ENCODE results near the gene ANKLE2.

DNA sequence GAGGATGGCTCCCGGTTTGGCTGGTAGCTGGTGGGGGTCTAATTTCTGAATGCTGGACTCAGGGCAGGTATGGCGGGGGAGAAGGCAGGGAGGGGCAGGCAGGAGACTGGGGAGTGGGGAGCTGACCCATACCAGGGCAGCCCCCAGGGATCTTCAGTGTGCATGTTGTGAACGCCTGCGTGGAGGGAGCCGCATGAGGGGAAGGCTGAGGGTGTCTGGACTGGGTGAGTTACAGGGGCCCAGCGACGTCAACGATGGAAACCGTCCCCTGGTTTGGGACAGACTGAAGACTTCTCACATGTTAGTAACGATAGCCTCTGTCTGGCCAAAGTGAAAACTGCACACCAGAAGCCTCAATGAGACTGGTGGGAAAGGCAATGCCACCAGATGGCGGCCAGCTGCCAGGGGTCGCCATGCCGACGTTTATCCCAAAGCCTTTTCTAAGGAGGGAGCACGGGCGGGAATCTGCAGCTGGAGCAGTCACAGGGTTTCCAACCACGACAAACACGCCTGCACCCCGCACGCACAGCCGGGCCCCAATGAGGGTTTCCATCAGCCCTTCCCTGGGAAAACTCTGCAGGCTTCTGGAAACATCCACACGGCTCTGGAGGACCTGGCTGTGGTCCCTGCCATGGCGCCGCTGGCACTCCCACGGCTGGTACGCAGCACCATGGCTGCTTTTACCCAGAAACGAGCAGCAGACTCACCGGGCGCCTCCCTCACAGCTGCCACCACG is 37.0 kb downstream of the ANKLE2 start:
- TF ChIP-seq EZH2phosphoT487 (IDR thresholded peaks at IDR 0.05; ENCODE audit: low read depth) (no peak), CTCF (IDR thresholded peaks at IDR 0.05; ENCODE audit: low read depth, low read length) (no peak)

Measured in OCI-LY3 (cell line).